ENCODE data around the gene PLCH2. TPM values are rescaled to one million over a fixed set of nuclear protein-coding genes. Genes with fewer than 3 reads are reported as not detected.

The PLCH2 gene
- total RNA-seq, 1 experiment from 2014 or later, result 0.27 TPM

GRCh38 chr1:2529784-2530512 is 53.9 kb downstream of the PLCH2 start, which contains the start of gene HES5:
TSS of gene HES5 (minus strand) at chr1:2530263. CDS start at chr1:2530164, 99 bp downstream.
- H3K27ac Mint-ChIP-seq (ENCODE audit: unreplicated experiment), result no peak within 1 kb of the TSS
- Histone ChIP-seq H3K36me3 (ENCODE audit: control insufficient read depth, insufficient read depth, low read length) (no peaks in the 10 kb centered on the region), H3K4me3 (ENCODE audit: low read depth, low read length) (peak within 1 kb of the TSS; percentile 12), H3K4me1 (0 out of 2 replicates have a peak, but pooled peaks cover 3% of the 10 kb centered on the region), H3K27me3 (replicated peaks; ENCODE audit: control insufficient read depth, insufficient read depth, low read length) (peaks cover 3% of the 10 kb centered on the region), H3K9me3 (no peaks in the 10 kb centered on the region)
- intact Hi-C loops (cut with micrococcal nuclease; ENCODE audit: unreplicated experiment), result loop anchor here (5.0 kb wide), 1 partner anchor 57 kb away; the partner anchor contains the start of gene PRXL2B
- H3K36me3 Mint-ChIP-seq (ENCODE audit: insufficient read depth, unreplicated experiment), result peaks cover 3% of the 10 kb centered on the region
- DNase-seq, result no peak
- H3K9me3 Mint-ChIP-seq (ENCODE audit: unreplicated experiment), result no peaks in the 10 kb centered on the region
- H3K4me1 Mint-ChIP-seq (ENCODE audit: low read depth, unreplicated experiment), result no peaks in the 10 kb centered on the region
- TF ChIP-seq CTCF (IDR thresholded peaks at IDR 0.05; ENCODE audit: insufficient read depth in 1 of 2, low read depth in 1 of 2, low read length in 1 of 2, severe bottlenecking in 1 of 2, unreplicated experiment in 1 of 2), result no peak
- no TSS peak for BruUV-seq (replicated peaks)
- POLR2A ChIA-PET, result no interaction called here
- H3K4me3 Mint-ChIP-seq (ENCODE audit: unreplicated experiment), result peak within 1 kb of the TSS; percentile 31
- CTCF ChIA-PET, result no interaction called here
- H3K27me3 Mint-ChIP-seq (ENCODE audit: insufficient read depth, unreplicated experiment), result peaks cover 4% of the 10 kb centered on the region

DNA sequence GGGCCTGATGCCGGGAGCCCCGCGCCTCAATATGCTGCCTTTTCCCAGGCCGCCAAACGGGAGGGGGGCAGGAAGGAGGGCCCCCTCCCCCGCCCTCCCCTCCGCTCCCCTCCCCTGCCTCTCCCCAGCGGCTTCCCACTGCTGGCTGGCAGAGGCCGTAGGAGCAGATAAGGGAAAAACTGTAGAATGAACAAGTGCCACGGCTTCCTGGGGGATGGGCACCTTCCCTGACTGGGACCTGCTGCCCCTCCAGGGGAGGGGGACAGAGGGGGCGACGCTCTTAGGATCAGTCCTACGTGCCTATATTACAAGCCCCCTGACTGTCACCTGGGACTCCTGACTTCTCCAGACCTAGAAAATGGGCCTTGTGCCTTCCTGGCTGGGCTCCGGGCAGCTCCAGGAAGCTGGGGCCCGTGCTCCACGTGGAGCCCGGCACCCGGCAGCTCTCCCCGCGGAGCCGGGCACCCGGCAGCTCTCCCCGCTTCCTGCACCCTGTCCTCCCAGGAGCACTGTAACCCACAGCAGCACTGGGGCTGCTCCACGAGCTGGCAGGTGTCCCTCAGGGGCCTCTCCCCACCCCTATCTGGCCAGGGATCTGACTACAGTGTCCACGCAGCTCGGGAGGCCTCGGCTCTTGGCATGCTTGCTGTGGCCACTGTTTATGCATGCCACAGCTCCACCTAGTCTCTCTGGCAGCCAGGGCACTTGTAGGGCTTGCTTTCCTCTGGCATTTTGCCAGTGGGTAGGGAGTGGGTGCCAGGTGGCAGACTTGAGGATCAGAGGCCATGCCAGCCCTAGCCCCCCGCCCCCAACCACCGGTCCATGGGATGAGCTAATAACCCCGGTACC is 54.6 kb downstream of the PLCH2 start:
- ChIA-PET POLR2A (no interaction called here), CTCF (interaction anchor here (0.6 kb wide), 1 partner anchor 198 kb away, joined by 3 read pairs; no protein-coding TSS in a partner anchor)
- Histone ChIP-seq H3K36me3 (ENCODE audit: control insufficient read depth, insufficient read depth, low read length) (no peaks in the 10 kb centered on the region), H3K9me3 (no peaks in the 10 kb centered on the region), H3K4me1 (0 out of 2 replicates have a peak, but pooled peaks cover 3% of the 10 kb centered on the region), H3K27me3 (replicated peaks; ENCODE audit: control insufficient read depth, insufficient read depth, low read length) (peaks cover 3% of the 10 kb centered on the region), H3K4me3 (ENCODE audit: low read depth, low read length) (no peak overlapping the region)
- DNase-seq, result no peak
- H3K36me3 Mint-ChIP-seq (ENCODE audit: insufficient read depth, unreplicated experiment), result no peaks in the 10 kb centered on the region
- no peak for TF ChIP-seq CTCF (IDR thresholded peaks at IDR 0.05; ENCODE audit: insufficient read depth in 1 of 2, low read depth in 1 of 2, low read length in 1 of 2, severe bottlenecking in 1 of 2, unreplicated experiment in 1 of 2)
- no peak overlapping the region for H3K4me3 Mint-ChIP-seq (ENCODE audit: unreplicated experiment)
- no peaks in the 10 kb centered on the region for H3K4me1 Mint-ChIP-seq (ENCODE audit: low read depth, unreplicated experiment)
- no peak overlapping the region for H3K27ac Mint-ChIP-seq (ENCODE audit: unreplicated experiment)
- intact Hi-C loops (cut with micrococcal nuclease; ENCODE audit: unreplicated experiment), result no loop called here
- BruUV-seq (replicated peaks), result no TSS peak
- no peaks in the 10 kb centered on the region for H3K9me3 Mint-ChIP-seq (ENCODE audit: unreplicated experiment)
- peaks cover 4% of the 10 kb centered on the region for H3K27me3 Mint-ChIP-seq (ENCODE audit: insufficient read depth, unreplicated experiment)

- Histone ChIP-seq H3K36me3 (ENCODE audit: control insufficient read depth, insufficient read depth, low read length) (no peaks in the 10 kb centered on the region), H3K9me3 (no peaks in the 10 kb centered on the region), H3K4me1 (no peaks in the 10 kb centered on the region), H3K27me3 (replicated peaks; ENCODE audit: control insufficient read depth, insufficient read depth, low read length) (peaks cover 3% of the 10 kb centered on the region), H3K4me3 (ENCODE audit: low read depth, low read length) (no peak overlapping the region)
- H3K36me3 Mint-ChIP-seq (ENCODE audit: insufficient read depth, unreplicated experiment), result no peaks in the 10 kb centered on the region
- ChIA-PET POLR2A (no interaction called here), CTCF (interaction anchor here (1.6 kb wide), 1 partner anchor 13 kb away, joined by 3 read pairs; no protein-coding TSS in a partner anchor)
- BruUV-seq (replicated peaks), result no TSS peak
- no peak for TF ChIP-seq CTCF (IDR thresholded peaks at IDR 0.05; ENCODE audit: insufficient read depth in 1 of 2, low read depth in 1 of 2, low read length in 1 of 2, severe bottlenecking in 1 of 2, unreplicated experiment in 1 of 2)
- intact Hi-C loops (cut with micrococcal nuclease; ENCODE audit: unreplicated experiment), result no loop called here
- no peaks in the 10 kb centered on the region for H3K4me1 Mint-ChIP-seq (ENCODE audit: low read depth, unreplicated experiment)
- DNase-seq, result no peak
- no peaks in the 10 kb centered on the region for H3K9me3 Mint-ChIP-seq (ENCODE audit: unreplicated experiment)
- H3K4me3 Mint-ChIP-seq (ENCODE audit: unreplicated experiment), result no peak overlapping the region
- no peaks in the 10 kb centered on the region for H3K27me3 Mint-ChIP-seq (ENCODE audit: insufficient read depth, unreplicated experiment)
- H3K27ac Mint-ChIP-seq (ENCODE audit: unreplicated experiment), result no peak overlapping the region
Measured at GRCh38 chr1:2532485-2533160, 56.5 kb downstream of the PLCH2 start.
